ENCODE data around the gene CHCHD6. TPM values are rescaled to one million over a fixed set of nuclear protein-coding genes. Genes with fewer than 3 reads are reported as not detected.

Gene CHCHD6
- total RNA-seq, 1 donor = 10.9 TPM

DNA sequence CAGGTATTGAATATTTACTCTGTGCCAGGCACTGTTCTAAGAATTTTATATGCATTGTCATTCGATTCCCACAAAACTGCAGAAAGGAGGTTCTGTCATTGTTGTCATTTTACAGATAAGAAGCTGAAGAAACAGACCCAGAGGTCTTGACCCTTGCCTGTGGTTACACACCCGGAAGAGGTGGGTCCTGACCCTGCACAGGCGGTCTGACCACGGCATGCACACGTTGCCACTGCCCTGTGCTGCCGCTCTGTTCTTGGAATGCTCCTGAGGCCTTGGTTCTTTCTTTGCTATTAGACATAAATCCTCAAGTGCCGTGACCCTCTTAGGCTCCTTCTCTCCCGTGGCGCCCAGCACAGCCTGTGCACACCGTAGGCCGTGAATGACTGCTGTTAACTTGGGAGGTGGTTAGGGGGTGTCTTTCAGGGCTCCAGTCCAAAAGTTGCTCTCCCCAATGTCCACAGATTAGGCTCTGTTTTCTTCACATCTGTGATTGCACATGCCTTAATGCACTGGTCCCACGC lies 204.8 kb downstream of the CHCHD6 start:
- Histone ChIP-seq H3K4me2 (ENCODE audit: insufficient read depth, low read length) (no peak overlapping the region), H3K4me1 (ENCODE audit: insufficient read depth, low read length) (peaks cover 16% of the 10 kb centered on the region), H3K36me3 (ENCODE audit: insufficient read depth, low read length) (no peaks in the 10 kb centered on the region), H4K20me1 (ENCODE audit: insufficient read depth, low read length) (no peaks in the 10 kb centered on the region), H3K4me3 (ENCODE audit: insufficient read depth, low read length) (no peak overlapping the region), H2AFZ (ENCODE audit: low read length) (no peak overlapping the region), H3K79me2 (ENCODE audit: insufficient read depth, low read length) (no peaks in the 10 kb centered on the region), H3K9me3 (ENCODE audit: low read depth, low read length) (no peaks in the 10 kb centered on the region), H3K27me3 (ENCODE audit: insufficient read depth, low read length) (no peaks in the 10 kb centered on the region), H3K27ac (ENCODE audit: low read depth, low read length) (no peak overlapping the region)
- no peak for DNase-seq (ENCODE audit: insufficient read length, low spot score, missing footprints)
- TF ChIP-seq CTCF (IDR thresholded peaks at IDR 0.05; ENCODE audit: extremely low read depth, low read depth, low read length) = no peak

- Histone ChIP-seq H2AFZ (ENCODE audit: low read length) (no peak overlapping the region), H3K9me3 (ENCODE audit: low read depth, low read length) (no peaks in the 10 kb centered on the region), H3K36me3 (ENCODE audit: insufficient read depth, low read length) (no peaks in the 10 kb centered on the region), H3K4me2 (ENCODE audit: insufficient read depth, low read length) (no peak overlapping the region), H4K20me1 (ENCODE audit: insufficient read depth, low read length) (no peaks in the 10 kb centered on the region), H3K4me1 (ENCODE audit: insufficient read depth, low read length) (peaks cover 16% of the 10 kb centered on the region), H3K79me2 (ENCODE audit: insufficient read depth, low read length) (no peaks in the 10 kb centered on the region), H3K27me3 (ENCODE audit: insufficient read depth, low read length) (no peaks in the 10 kb centered on the region), H3K27ac (ENCODE audit: low read depth, low read length) (no peak overlapping the region), H3K4me3 (ENCODE audit: insufficient read depth, low read length) (no peak overlapping the region)
- no peak for TF ChIP-seq CTCF (IDR thresholded peaks at IDR 0.05; ENCODE audit: extremely low read depth, low read depth, low read length)
- DNase-seq (ENCODE audit: insufficient read length, low spot score, missing footprints) = no peak
Measured at GRCh38 chr3:126910231-126910630, 206.2 kb downstream of the CHCHD6 start.

- H3K9me3 ChIP-seq (ENCODE audit: low read depth, low read length) = no peaks in the 10 kb centered on the region
- H2AFZ ChIP-seq (ENCODE audit: low read length) = peak overlapping the region; percentile 52
- peak overlapping the region; percentile 48 for H3K4me2 ChIP-seq (ENCODE audit: insufficient read depth, low read length)
- H3K27me3 ChIP-seq (ENCODE audit: insufficient read depth, low read length) = no peaks in the 10 kb centered on the region
- H3K27ac ChIP-seq (ENCODE audit: low read depth, low read length) = peak overlapping the region; percentile 89
- no peaks in the 10 kb centered on the region for H4K20me1 ChIP-seq (ENCODE audit: insufficient read depth, low read length)
- peak; percentile 97 for DNase-seq (ENCODE audit: insufficient read length, low spot score, missing footprints)
- no peak overlapping the region for H3K4me3 ChIP-seq (ENCODE audit: insufficient read depth, low read length)
- no peaks in the 10 kb centered on the region for H3K79me2 ChIP-seq (ENCODE audit: insufficient read depth, low read length)
- no peaks in the 10 kb centered on the region for H3K36me3 ChIP-seq (ENCODE audit: insufficient read depth, low read length)
- TF ChIP-seq CTCF (IDR thresholded peaks at IDR 0.05; ENCODE audit: extremely low read depth, low read depth, low read length) = no peak
- peaks cover 16% of the 10 kb centered on the region for H3K4me1 ChIP-seq (ENCODE audit: insufficient read depth, low read length)
Measured at GRCh38 chr3:126911162-126912026, 207.4 kb downstream of the CHCHD6 start.

- no peak for TF ChIP-seq CTCF (IDR thresholded peaks at IDR 0.05; ENCODE audit: extremely low read depth, low read depth, low read length)
- no peaks in the 10 kb centered on the region for H3K27me3 ChIP-seq (ENCODE audit: insufficient read depth, low read length)
- H2AFZ ChIP-seq (ENCODE audit: low read length) = peak overlapping the region; percentile 52
- H3K9me3 ChIP-seq (ENCODE audit: low read depth, low read length) = no peaks in the 10 kb centered on the region
- H3K79me2 ChIP-seq (ENCODE audit: insufficient read depth, low read length) = no peaks in the 10 kb centered on the region
- DNase-seq (ENCODE audit: insufficient read length, low spot score, missing footprints) = no peak
- H3K4me3 ChIP-seq (ENCODE audit: insufficient read depth, low read length) = no peak overlapping the region
- peaks cover 16% of the 10 kb centered on the region for H3K4me1 ChIP-seq (ENCODE audit: insufficient read depth, low read length)
- H3K4me2 ChIP-seq (ENCODE audit: insufficient read depth, low read length) = no peak overlapping the region
- H3K36me3 ChIP-seq (ENCODE audit: insufficient read depth, low read length) = no peaks in the 10 kb centered on the region
- peak overlapping the region; percentile 89 for H3K27ac ChIP-seq (ENCODE audit: low read depth, low read length)
- no peaks in the 10 kb centered on the region for H4K20me1 ChIP-seq (ENCODE audit: insufficient read depth, low read length)
Measured at GRCh38 chr3:126912027-126912422, 208.0 kb downstream of the CHCHD6 start.
